ENCODE measurements around the gene BCLAF1. TPM values are rescaled to one million over a fixed set of nuclear protein-coding genes. Genes with fewer than 3 reads are reported as not detected.

The BCLAF1 gene
- polyA plus RNA-seq, 1 donor from 2014 or later, result 151 TPM

DNA sequence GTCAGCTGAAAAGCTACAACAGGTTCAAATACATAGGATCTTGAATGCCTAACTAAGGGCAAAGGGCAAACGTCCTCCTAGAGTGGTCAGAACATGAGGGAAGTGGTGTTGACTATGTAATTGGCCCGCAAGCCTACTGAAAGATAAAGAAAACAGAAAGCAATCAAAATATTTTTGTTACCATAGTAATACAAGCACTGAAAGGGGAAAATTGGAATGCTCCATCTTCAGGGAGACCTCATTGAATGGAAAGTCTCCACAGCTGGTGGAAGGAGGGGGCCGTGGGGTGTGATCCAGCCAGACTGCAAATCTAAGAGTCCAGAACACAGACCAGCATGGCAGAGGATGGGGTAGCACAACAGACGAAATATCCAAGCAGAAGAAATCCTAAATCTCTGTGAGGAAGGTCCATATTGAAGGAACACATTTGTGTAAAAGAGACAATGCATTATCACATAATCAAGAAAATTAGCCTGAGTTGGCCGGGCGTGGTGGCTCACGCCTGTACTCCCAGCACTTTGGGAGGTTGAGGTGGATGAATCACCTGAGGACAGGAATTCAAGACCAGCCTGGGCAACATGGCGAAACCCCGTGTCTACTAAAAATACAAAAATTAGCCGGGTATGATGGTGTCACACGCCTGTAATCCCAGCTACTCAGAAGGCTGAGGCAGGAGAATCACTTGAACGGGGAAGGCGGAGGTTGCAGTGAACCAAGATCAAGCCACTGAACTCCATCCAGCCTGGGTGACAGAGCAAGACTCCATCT, 79.1 kb downstream of the BCLAF1 start:
- H3K36me3 ChIP-seq (ENCODE audit: insufficient read depth, low read length), result no peaks in the 10 kb centered on the region
- no peak overlapping the region for H3K9ac ChIP-seq (ENCODE audit: low read length)
- H3K9me3 ChIP-seq (ENCODE audit: low read length), result no peaks in the 10 kb centered on the region
- TF ChIP-seq EP300 (conservative IDR thresholded peaks at IDR 0.05; ENCODE audit: poor library complexity, severe bottlenecking) (no peak), SMC3 (conservative IDR thresholded peaks at IDR 0.05; ENCODE audit: poor library complexity) (no peak), REST (IDR thresholded peaks at IDR 0.05; ENCODE audit: borderline replicate concordance) (no peak), TAF1 (IDR thresholded peaks at IDR 0.05; ENCODE audit: low read depth) (no peak), EZH2 (IDR thresholded peaks at IDR 0.05; ENCODE audit: borderline replicate concordance, insufficient read depth, low read length, poor library complexity, severe bottlenecking) (no peak), POLR2AphosphoS5 (IDR thresholded peaks at IDR 0.05) (no peak), RAD21 (conservative IDR thresholded peaks at IDR 0.05) (no peak), MXI1 (conservative IDR thresholded peaks at IDR 0.05; ENCODE audit: poor library complexity, severe bottlenecking) (no peak)
- TF ChIP-seq, protein P1, sequence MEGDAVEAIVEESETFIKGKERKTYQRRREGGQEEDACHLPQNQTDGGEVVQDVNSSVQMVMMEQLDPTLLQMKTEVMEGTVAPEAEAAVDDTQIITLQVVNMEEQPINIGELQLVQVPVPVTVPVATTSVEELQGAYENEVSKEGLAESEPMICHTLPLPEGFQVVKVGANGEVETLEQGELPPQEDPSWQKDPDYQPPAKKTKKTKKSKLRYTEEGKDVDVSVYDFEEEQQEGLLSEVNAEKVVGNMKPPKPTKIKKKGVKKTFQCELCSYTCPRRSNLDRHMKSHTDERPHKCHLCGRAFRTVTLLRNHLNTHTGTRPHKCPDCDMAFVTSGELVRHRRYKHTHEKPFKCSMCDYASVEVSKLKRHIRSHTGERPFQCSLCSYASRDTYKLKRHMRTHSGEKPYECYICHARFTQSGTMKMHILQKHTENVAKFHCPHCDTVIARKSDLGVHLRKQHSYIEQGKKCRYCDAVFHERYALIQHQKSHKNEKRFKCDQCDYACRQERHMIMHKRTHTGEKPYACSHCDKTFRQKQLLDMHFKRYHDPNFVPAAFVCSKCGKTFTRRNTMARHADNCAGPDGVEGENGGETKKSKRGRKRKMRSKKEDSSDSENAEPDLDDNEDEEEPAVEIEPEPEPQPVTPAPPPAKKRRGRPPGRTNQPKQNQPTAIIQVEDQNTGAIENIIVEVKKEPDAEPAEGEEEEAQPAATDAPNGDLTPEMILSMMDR (IDR thresholded peaks at IDR 0.05; ENCODE audit: poor library complexity, severe bottlenecking), result no peak
- no peaks in the 10 kb centered on the region for H3K79me2 ChIP-seq (replicated peaks; ENCODE audit: insufficient read depth, low read length)
- H3K27me3 ChIP-seq (ENCODE audit: insufficient read depth, low read depth, low read length), result no peaks in the 10 kb centered on the region
- H3K9me2 ChIP-seq (ENCODE audit: insufficient read depth, low read length), result no peaks in the 10 kb centered on the region
- no peaks in the 10 kb centered on the region for H4K20me1 ChIP-seq (ENCODE audit: insufficient read depth)
- no peaks in the 10 kb centered on the region for H3F3A ChIP-seq (ENCODE audit: insufficient read depth, low read length, poor library complexity, severe bottlenecking)
- no peak overlapping the region for H3K27ac ChIP-seq (ENCODE audit: low read length)
- H3K4me3 ChIP-seq (ENCODE audit: low read length), result no peak overlapping the region
- no peak overlapping the region for H3K4me2 ChIP-seq (ENCODE audit: low read length)
- H2AFZ ChIP-seq (ENCODE audit: low read depth, low read length), result no peak overlapping the region

GRCh38 chr6:136209496-136209895, 80.2 kb downstream of the BCLAF1 start:
- no peaks in the 10 kb centered on the region for H3K9me3 ChIP-seq (ENCODE audit: low read length)
- no peak overlapping the region for H3K4me2 ChIP-seq (ENCODE audit: low read length)
- H3K79me2 ChIP-seq (replicated peaks; ENCODE audit: insufficient read depth, low read length), result no peaks in the 10 kb centered on the region
- H3F3A ChIP-seq (ENCODE audit: insufficient read depth, low read length, poor library complexity, severe bottlenecking), result no peaks in the 10 kb centered on the region
- no peak for TF ChIP-seq MXI1 (conservative IDR thresholded peaks at IDR 0.05; ENCODE audit: poor library complexity, severe bottlenecking)
- TF ChIP-seq RAD21 (conservative IDR thresholded peaks at IDR 0.05), result no peak
- no peak for TF ChIP-seq REST (IDR thresholded peaks at IDR 0.05; ENCODE audit: borderline replicate concordance)
- TF ChIP-seq EP300 (conservative IDR thresholded peaks at IDR 0.05; ENCODE audit: poor library complexity, severe bottlenecking), result no peak
- TF ChIP-seq, protein P1 (IDR thresholded peaks at IDR 0.05; ENCODE audit: poor library complexity, severe bottlenecking), result no peak
- no peak for TF ChIP-seq EZH2 (IDR thresholded peaks at IDR 0.05; ENCODE audit: borderline replicate concordance, insufficient read depth, low read length, poor library complexity, severe bottlenecking)
- no peak for TF ChIP-seq SMC3 (conservative IDR thresholded peaks at IDR 0.05; ENCODE audit: poor library complexity)
- H3K9ac ChIP-seq (ENCODE audit: low read length), result no peak overlapping the region
- H2AFZ ChIP-seq (ENCODE audit: low read depth, low read length), result no peak overlapping the region
- no peaks in the 10 kb centered on the region for H4K20me1 ChIP-seq (ENCODE audit: insufficient read depth)
- no peaks in the 10 kb centered on the region for H3K36me3 ChIP-seq (ENCODE audit: insufficient read depth, low read length)
- no peaks in the 10 kb centered on the region for H3K9me2 ChIP-seq (ENCODE audit: insufficient read depth, low read length)
- H3K27ac ChIP-seq (ENCODE audit: low read length), result no peak overlapping the region
- no peaks in the 10 kb centered on the region for H3K27me3 ChIP-seq (ENCODE audit: insufficient read depth, low read depth, low read length)
- H3K4me3 ChIP-seq (ENCODE audit: low read length), result no peak overlapping the region

All from neural cell (in vitro differentiated cells).